BJ (cell line): ENCODE results near the gene RAD9A. TPM values are rescaled to one million over a fixed set of nuclear protein-coding genes. Genes with fewer than 3 reads are reported as not detected.

Experiments used
- CTCF ChIA-PET: fragments of 350-600 bp; formaldehyde crosslinking; extraction: SDS; loops from one replicate; lab custom pipeline; 2021; ENCODE audit warnings: antibody characterized with exemption, inconsistent platforms; lab: Yijun Ruan, JAX
- POLR2A ChIA-PET: fragments of 300-600 bp; sonication (Branson Sonifier 250); formaldehyde crosslinking; extraction: SDS; loops from one replicate; lab custom pipeline; 2021; ENCODE audit warnings: antibody characterized with exemption; lab: Charles Lee
- DNase-seq: peaks from one replicate; pipeline ENCODE4 v3.0.0-alpha.2; 2011; ENCODE audit warnings: low read depth
- H3K27me3 ChIP-seq: 2 replicates; pipeline ENCODE4 v1.6.0; 2011; ENCODE audit warnings: low read length; ENCODE audit not compliant: control insufficient read depth, insufficient read depth
- H3K36me3 ChIP-seq: 2 replicates; pipeline ENCODE4 v1.5.1; 2011; ENCODE audit warnings: low read length; ENCODE audit not compliant: control insufficient read depth, insufficient read depth
- H3K4me3 ChIP-seq: 2 replicates; pipeline ENCODE4 v1.5.1; 2011; ENCODE audit warnings: low read depth, mild to moderate bottlenecking, control low read depth, low read length
- polyA plus RNA-seq: library from polyadenylated mRNA; depleted of rRNA; stranded (reverse); fragments of >200 nt; gene quantifications from 2 replicates; pipeline ENCODE4 v1.2.3, GENCODE V29; 2011
- TF ChIP-seq, protein P1 (sequence below): IDR thresholded peaks from 2 replicates; pipeline ENCODE4 v1.5.1; 2011; ENCODE audit warnings: low read depth, mild to moderate bottlenecking, control low read depth, inconsistent platforms, low read length, moderate library complexity; ENCODE audit not compliant: insufficient read depth

The RAD9A gene
- polyA plus RNA-seq, 1 experiment = 10.7 TPM

DNA sequence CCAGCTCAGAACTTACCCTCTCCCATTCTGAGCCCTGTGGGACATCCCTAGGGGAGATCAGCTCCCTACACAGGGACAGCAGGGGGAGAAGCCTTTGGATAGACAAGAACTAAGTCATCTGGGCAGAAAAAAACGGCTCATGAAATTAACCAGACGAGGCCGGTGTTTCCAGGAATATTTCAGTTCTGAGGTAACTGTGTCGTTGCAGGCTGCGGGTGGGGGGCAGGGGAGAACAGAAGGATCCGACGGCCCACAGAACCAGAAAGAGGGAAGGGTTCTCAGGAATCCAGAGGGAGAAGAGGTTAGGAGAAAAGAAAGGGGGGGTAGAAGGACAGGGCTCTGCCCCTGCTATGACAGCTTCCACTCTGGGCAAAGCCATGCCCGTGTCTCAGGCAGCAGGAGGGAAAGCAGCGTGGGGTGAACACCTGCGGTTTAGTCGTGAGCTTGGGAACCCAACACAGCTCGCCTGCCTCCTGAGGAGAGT is 21.9 kb upstream of the RAD9A start:
- no peak for DNase-seq
- Histone ChIP-seq H3K4me3 (no peak overlapping the region; the same call in 1 of the 2 replicates), H3K27me3 (no peaks in the 10 kb centered on the region), H3K36me3 (peaks cover 10% of the 10 kb centered on the region)
- CTCF ChIA-PET = interaction anchor here (0.5 to 24.6 kb wide), 10 partner anchors 9 to 108 kb away, joined by 3 to 892 read pairs (median 5); partner anchors contain the start of genes POLD4 and PPP1CA
- TF ChIP-seq, protein P1, sequence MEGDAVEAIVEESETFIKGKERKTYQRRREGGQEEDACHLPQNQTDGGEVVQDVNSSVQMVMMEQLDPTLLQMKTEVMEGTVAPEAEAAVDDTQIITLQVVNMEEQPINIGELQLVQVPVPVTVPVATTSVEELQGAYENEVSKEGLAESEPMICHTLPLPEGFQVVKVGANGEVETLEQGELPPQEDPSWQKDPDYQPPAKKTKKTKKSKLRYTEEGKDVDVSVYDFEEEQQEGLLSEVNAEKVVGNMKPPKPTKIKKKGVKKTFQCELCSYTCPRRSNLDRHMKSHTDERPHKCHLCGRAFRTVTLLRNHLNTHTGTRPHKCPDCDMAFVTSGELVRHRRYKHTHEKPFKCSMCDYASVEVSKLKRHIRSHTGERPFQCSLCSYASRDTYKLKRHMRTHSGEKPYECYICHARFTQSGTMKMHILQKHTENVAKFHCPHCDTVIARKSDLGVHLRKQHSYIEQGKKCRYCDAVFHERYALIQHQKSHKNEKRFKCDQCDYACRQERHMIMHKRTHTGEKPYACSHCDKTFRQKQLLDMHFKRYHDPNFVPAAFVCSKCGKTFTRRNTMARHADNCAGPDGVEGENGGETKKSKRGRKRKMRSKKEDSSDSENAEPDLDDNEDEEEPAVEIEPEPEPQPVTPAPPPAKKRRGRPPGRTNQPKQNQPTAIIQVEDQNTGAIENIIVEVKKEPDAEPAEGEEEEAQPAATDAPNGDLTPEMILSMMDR = peak; percentile 8; the same call in 1 of the 2 replicates
- POLR2A ChIA-PET = interaction anchor here (0.6 to 0.9 kb wide), 2 partner anchors 12 to 81 kb away, joined by 3 to 11 read pairs; partner anchors contain the start of gene ANKRD13D

GRCh38 chr11:67370351-67371076 is 21.3 kb upstream of the RAD9A start:
- no peaks in the 10 kb centered on the region for H3K27me3 ChIP-seq
- peaks cover 5% of the 10 kb centered on the region for H3K36me3 ChIP-seq
- DNase-seq = no peak
- ChIA-PET POLR2A (no interaction called here), CTCF (interaction anchor here (0.6 to 24.6 kb wide), 12 partner anchors 11 to 213 kb away, joined by 3 to 892 read pairs (median 5); partner anchors contain the start of genes GSTP1, POLD4, PPP1CA and RAD9A)
- TF ChIP-seq, protein P1 = no peak
- peak overlapping the region; percentile 15 for H3K4me3 ChIP-seq

DNA sequence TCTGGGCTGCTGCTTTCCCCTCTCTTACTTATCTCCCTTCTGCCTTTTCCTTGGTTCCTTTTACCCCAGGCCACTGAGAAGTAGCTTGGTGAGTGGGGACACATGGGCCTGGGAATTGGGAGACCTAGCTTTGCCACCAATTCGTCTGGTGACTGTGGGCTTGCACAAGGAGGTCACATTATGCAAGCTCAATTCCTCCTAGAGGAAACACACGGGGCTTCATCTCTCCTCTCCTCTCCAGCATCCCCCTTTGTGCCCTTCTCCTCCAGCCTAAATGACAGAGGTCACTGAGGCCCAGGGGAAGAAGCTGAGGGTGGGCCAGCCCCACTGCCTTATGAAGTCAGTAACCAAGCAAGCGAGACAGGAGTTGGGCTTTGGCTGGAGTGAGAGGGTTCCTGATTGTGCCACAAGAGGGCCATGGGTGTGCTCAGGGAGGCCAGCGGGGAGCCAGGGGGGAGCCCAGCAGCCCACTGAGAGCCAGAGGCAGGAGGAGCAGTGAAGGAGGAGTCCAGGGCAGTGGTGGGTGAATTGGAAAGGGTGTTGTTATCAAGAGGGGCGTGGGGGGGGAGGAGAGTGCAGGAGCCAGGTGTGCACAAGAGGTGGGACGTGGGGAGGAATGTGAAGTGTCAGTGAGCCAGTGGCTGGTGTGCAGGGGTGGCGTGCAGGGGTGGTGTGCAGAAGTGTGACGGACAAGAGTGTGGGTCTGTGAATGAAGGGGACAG is 20.4 kb upstream of the RAD9A start:
- Histone ChIP-seq H3K27me3 (no peaks in the 10 kb centered on the region), H3K36me3 (peaks cover 2% of the 10 kb centered on the region), H3K4me3 (peak overlapping the region; percentile 72)
- TF ChIP-seq, protein P1 = peak; percentile 74
- DNase-seq = no peak
- POLR2A ChIA-PET = no interaction called here
- CTCF ChIA-PET = interaction anchor here (0.6 to 24.6 kb wide), 10 partner anchors 10 to 110 kb away, joined by 3 to 892 read pairs (median 6); partner anchors contain the start of genes POLD4, PPP1CA and RAD9A

- ChIA-PET CTCF (interaction anchor here (1.2 to 24.6 kb wide), 5 partner anchors 10 to 110 kb away, joined by 4 to 892 read pairs (median 78); partner anchors contain the start of gene POLD4), POLR2A (no interaction called here)
- H3K27me3 ChIP-seq = no peaks in the 10 kb centered on the region
- TF ChIP-seq, protein P1 = no peak
- H3K4me3 ChIP-seq = peak overlapping the region; percentile 72
- DNase-seq = no peak
- H3K36me3 ChIP-seq = peaks cover 2% of the 10 kb centered on the region
Observed at GRCh38 chr11:67371911-67372320, 19.9 kb upstream of the RAD9A start.
